HepG2 (cell line): Measurements from ENCODE around the gene TSPAN15. TPM values are rescaled to one million over a fixed set of nuclear protein-coding genes. Genes with fewer than 3 reads are reported as not detected.

ENCODE experiments used
- ARID5B ChIP-seq: IDR thresholded peaks from 2 replicates; pipeline ENCODE4 v1.4.0; 2020; ENCODE audit warnings: mild to moderate bottlenecking, missing genetic modification reagents
- FOXK2 ChIP-seq: fragments of 450-650 bp; IDR thresholded peaks from 2 replicates; pipeline ENCODE4 v1.6.1; 2016
- KLF13 ChIP-seq: sonication (generic); formaldehyde crosslinking; IDR thresholded peaks from 2 replicates; pipeline ENCODE4 v1.4.0; 2020; ENCODE audit warnings: mild to moderate bottlenecking, missing genetic modification reagents
- MAFG ChIP-seq: sonication (generic); formaldehyde crosslinking; IDR thresholded peaks from 2 replicates; pipeline ENCODE4 v1.5.1; 2020; ENCODE audit warnings: mild to moderate bottlenecking, missing genetic modification reagents
- MED13 ChIP-seq: sonication (generic); formaldehyde crosslinking; IDR thresholded peaks from 2 replicates; pipeline ENCODE4 v1.5.0; 2020; ENCODE audit warnings: missing genetic modification reagents
- NFYC ChIP-seq: IDR thresholded peaks from 2 replicates; pipeline ENCODE4 v1.6.1; 2016; ENCODE audit warnings: missing genetic modification reagents, missing compliant biosample characterization
- PCBP1 ChIP-seq: fragments of 200-400 bp; formaldehyde crosslinking; IDR thresholded peaks from 2 replicates; pipeline ENCODE4 v1.6.1; 2017; ENCODE audit warnings: mild to moderate bottlenecking, low read depth, low read length, borderline replicate concordance
- SKIL ChIP-seq: sonication (generic); formaldehyde crosslinking; IDR thresholded peaks from 2 replicates; pipeline ENCODE4 v1.8.0; 2022; ENCODE audit warnings: missing genetic modification reagents, mild to moderate bottlenecking, moderate library complexity, borderline replicate concordance
- THAP8 ChIP-seq: sonication (generic); formaldehyde crosslinking; IDR thresholded peaks from 2 replicates; pipeline ENCODE4 v1.5.1; 2020; ENCODE audit warnings: missing genetic modification reagents, mild to moderate bottlenecking, borderline replicate concordance
- ZBTB20 ChIP-seq: sonication (generic); formaldehyde crosslinking; IDR thresholded peaks from 2 replicates; pipeline ENCODE4 v1.8.1; 2023; ENCODE audit warnings: missing genetic modification reagents, low read depth, mild to moderate bottlenecking, borderline replicate concordance
- ZNF670 ChIP-seq: sonication (generic); formaldehyde crosslinking; IDR thresholded peaks from 2 replicates; pipeline ENCODE4 v1.8.0; 2022; ENCODE audit warnings: mild to moderate bottlenecking, missing genetic modification reagents, borderline replicate concordance
- ZNF772 ChIP-seq: sonication (generic); formaldehyde crosslinking; IDR thresholded peaks from 2 replicates; pipeline ENCODE4 v1.5.0; 2020; ENCODE audit warnings: mild to moderate bottlenecking, missing genetic modification reagents
- ZNF784 ChIP-seq: sonication (generic); formaldehyde crosslinking; IDR thresholded peaks from 2 replicates; pipeline ENCODE4 v1.5.1; 2020; ENCODE audit warnings: missing genetic modification reagents, mild to moderate bottlenecking, borderline replicate concordance
- polyA plus RNA-seq, 8 experiments: library from polyadenylated mRNA; depleted of rRNA in 3 of 8; stranded (reverse) in 7 of 8; unstranded in 1 of 8; fragments of >200 nt; fragmentation: Illumina TruSeq in 4 of 8; extraction: Trizol in 4 of 8; gene quantifications; 2 replicates each; pipeline versions ENCODE4 v1.2.1 to v1.2.3, GENCODE V29; 2011 to 2016; ENCODE audit warnings: low read depth in 4 of 8, missing spikeins in 1 of 8, mixed read lengths in 1 of 8; ENCODE audit not compliant: insufficient read depth in 1 of 8
- total RNA-seq, 5 experiments: library from RNA; depleted of rRNA; stranded (reverse); fragments of >200 nt; fragmentation: Illumina TruSeq; extraction: Trizol; gene quantifications; 2 replicates each; pipeline ENCODE4 v1.2.3, GENCODE V29; 2016; ENCODE audit warnings: low read depth in 1 of 5
- TF ChIP-seq, protein P1 (sequence below): sonication (generic); formaldehyde crosslinking; IDR thresholded peaks from 2 replicates; pipeline ENCODE4 v1.8.0; 2022; ENCODE audit warnings: missing genetic modification reagents, mild to moderate bottlenecking, inconsistent platforms, borderline replicate concordance
- TF ChIP-seq, protein P2 (sequence below): sonication (generic); formaldehyde crosslinking; IDR thresholded peaks from 2 replicates; pipeline ENCODE4 v1.8.0; 2022; ENCODE audit warnings: missing genetic modification reagents, mild to moderate bottlenecking, borderline replicate concordance
- TF ChIP-seq, protein P3 (sequence below): sonication (generic); formaldehyde crosslinking; conservative IDR thresholded peaks from 2 replicates; pipeline ENCODE4 v1.8.0; 2022; ENCODE audit warnings: low read depth, missing genetic modification reagents

Gene TSPAN15
- total and polyA plus RNA-seq, 2 of the 13 experiments (the other 11 are each of a cell fraction or from before 2014, with no cell fraction given) = 0.27 to 3.2 TPM

GRCh38 chr10:69425511-69426298 is 25.6 kb upstream of the TSPAN15 start (continued):
- TF ChIP-seq THAP8 (CRISPR knock-in tag) = no peak
- peak; percentile 32; the same call in 1 of the 2 replicates for TF ChIP-seq NFYC
- no peak for TF ChIP-seq ZNF772 (CRISPR knock-in tag)
- TF ChIP-seq, protein P1, sequence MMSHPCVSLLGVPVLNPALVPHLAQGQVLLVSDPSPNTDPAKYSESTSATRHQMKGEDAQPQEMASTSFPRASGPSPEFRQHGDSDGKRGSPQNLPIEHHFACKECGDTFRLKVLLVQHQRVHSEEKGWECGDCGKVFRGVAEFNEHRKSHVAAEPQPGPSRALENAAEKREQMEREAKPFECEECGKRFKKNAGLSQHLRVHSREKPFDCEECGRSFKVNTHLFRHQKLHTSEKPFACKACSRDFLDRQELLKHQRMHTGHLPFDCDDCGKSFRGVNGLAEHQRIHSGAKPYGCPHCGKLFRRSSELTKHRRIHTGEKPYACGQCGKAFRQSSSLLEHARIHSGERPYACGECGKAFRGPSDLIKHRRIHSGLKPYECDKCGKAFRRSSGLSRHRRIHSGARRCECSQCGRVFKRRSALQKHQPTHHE (CRISPR knock-in tag) = no peak
- no peak for TF ChIP-seq ZBTB20 (CRISPR knock-in tag)
- TF ChIP-seq KLF13 (CRISPR knock-in tag) = no peak
- TF ChIP-seq PCBP1 = no peak
- no peak for TF ChIP-seq ZNF784 (CRISPR knock-in tag)
- TF ChIP-seq FOXK2 = no peak
- TF ChIP-seq MED13 (CRISPR knock-in tag) = no peak
- TF ChIP-seq SKIL (CRISPR knock-in tag) = peak; percentile 40; the same call in 1 of the 2 replicates
- TF ChIP-seq, protein P2, sequence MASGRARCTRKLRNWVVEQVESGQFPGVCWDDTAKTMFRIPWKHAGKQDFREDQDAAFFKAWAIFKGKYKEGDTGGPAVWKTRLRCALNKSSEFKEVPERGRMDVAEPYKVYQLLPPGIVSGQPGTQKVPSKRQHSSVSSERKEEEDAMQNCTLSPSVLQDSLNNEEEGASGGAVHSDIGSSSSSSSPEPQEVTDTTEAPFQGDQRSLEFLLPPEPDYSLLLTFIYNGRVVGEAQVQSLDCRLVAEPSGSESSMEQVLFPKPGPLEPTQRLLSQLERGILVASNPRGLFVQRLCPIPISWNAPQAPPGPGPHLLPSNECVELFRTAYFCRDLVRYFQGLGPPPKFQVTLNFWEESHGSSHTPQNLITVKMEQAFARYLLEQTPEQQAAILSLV (CRISPR knock-in tag) = no peak
- TF ChIP-seq ARID5B (CRISPR knock-in tag) = peak; percentile 97
- TF ChIP-seq, protein P3, sequence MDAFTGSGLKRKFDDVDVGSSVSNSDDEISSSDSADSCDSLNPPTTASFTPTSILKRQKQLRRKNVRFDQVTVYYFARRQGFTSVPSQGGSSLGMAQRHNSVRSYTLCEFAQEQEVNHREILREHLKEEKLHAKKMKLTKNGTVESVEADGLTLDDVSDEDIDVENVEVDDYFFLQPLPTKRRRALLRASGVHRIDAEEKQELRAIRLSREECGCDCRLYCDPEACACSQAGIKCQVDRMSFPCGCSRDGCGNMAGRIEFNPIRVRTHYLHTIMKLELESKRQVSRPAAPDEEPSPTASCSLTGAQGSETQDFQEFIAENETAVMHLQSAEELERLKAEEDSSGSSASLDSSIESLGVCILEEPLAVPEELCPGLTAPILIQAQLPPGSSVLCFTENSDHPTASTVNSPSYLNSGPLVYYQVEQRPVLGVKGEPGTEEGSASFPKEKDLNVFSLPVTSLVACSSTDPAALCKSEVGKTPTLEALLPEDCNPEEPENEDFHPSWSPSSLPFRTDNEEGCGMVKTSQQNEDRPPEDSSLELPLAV (CRISPR knock-in tag) = no peak
- no peak for TF ChIP-seq ZNF670
- TF ChIP-seq MAFG (CRISPR knock-in tag) = no peak
